GM12873 (cell line): ENCODE results near the gene CABYR.

ENCODE experiments used
- TF ChIP-seq, protein P1 (sequence below): IDR thresholded peaks from 2 replicates; pipeline ENCODE4 v1.5.1; 2012; ENCODE audit warnings: low read depth, mild to moderate bottlenecking, moderate library complexity, low read length, control low read depth; ENCODE audit not compliant: insufficient read depth; ENCODE audit errors: missing control alignments

The CABYR gene, protein sequence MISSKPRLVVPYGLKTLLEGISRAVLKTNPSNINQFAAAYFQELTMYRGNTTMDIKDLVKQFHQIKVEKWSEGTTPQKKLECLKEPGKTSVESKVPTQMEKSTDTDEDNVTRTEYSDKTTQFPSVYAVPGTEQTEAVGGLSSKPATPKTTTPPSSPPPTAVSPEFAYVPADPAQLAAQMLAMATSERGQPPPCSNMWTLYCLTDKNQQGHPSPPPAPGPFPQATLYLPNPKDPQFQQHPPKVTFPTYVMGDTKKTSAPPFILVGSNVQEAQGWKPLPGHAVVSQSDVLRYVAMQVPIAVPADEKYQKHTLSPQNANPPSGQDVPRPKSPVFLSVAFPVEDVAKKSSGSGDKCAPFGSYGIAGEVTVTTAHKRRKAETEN

DNA sequence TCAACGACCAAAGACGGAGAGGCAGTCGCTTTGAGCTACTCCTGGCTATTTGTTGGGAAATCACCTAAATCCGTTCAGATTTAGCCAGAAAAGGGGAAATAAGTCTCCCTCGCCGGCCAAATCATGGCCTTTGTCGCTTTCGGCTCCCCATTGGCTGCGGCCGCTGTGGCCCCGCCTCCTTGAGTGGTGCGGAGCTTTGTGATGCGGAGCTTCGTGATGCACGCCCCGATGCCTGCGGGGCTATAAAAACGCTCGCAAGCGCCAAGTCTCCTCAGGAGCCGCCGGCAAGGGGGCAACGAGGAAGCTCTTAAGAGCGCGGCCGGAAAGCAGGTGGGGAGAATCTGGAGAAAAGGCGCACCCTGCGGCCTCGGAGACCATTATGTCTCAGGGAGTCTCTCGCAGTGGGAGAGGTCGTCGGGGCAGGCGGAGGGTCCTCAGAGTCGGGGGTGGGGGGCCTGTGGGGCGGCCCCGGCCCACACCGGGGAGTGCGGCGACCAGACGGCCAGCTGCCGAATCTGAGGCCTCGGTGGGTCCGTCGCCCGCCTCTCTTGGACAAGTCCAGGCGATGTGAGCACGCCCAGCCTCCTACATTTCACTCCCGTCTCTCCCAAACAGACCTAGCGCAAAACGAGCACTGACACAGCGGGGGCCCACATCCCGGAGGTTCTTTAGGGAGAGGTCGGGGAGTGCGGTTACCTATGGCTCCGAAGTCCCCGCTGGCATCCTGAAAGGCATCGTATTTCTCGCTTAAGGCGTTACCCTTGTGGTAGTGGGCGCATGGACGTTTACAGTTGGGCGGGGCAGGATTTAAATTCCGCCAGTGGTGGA is at the start of gene CABYR:
Gene CABYR (plus strand): TSS at position 274 of the 828 bp plus-strand sequence. CDS start 4,053 bp downstream, outside the sequence.
- TF ChIP-seq, protein P1, sequence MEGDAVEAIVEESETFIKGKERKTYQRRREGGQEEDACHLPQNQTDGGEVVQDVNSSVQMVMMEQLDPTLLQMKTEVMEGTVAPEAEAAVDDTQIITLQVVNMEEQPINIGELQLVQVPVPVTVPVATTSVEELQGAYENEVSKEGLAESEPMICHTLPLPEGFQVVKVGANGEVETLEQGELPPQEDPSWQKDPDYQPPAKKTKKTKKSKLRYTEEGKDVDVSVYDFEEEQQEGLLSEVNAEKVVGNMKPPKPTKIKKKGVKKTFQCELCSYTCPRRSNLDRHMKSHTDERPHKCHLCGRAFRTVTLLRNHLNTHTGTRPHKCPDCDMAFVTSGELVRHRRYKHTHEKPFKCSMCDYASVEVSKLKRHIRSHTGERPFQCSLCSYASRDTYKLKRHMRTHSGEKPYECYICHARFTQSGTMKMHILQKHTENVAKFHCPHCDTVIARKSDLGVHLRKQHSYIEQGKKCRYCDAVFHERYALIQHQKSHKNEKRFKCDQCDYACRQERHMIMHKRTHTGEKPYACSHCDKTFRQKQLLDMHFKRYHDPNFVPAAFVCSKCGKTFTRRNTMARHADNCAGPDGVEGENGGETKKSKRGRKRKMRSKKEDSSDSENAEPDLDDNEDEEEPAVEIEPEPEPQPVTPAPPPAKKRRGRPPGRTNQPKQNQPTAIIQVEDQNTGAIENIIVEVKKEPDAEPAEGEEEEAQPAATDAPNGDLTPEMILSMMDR: no peak

DNA sequence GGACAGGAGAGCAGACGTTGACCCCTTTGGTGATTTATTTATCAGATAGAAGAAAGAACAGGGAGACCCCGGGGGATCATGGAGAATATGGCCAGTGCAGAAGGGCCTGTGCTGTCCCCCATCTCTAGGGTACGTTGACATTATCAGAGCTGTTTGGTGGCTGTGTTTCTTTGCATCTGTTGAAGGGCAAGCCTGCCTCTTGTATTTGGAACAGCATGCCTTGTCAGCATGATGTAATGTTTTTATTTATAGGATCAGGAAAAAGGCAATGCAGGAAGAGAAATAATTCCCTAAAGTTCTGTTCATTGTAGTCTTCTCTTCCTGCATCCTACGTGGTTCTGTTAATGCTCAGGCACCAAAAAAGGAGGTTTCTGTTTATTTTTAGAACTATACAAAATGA is 49.8 kb upstream of the CABYR start:
- TF ChIP-seq, protein P1: no peak

DNA sequence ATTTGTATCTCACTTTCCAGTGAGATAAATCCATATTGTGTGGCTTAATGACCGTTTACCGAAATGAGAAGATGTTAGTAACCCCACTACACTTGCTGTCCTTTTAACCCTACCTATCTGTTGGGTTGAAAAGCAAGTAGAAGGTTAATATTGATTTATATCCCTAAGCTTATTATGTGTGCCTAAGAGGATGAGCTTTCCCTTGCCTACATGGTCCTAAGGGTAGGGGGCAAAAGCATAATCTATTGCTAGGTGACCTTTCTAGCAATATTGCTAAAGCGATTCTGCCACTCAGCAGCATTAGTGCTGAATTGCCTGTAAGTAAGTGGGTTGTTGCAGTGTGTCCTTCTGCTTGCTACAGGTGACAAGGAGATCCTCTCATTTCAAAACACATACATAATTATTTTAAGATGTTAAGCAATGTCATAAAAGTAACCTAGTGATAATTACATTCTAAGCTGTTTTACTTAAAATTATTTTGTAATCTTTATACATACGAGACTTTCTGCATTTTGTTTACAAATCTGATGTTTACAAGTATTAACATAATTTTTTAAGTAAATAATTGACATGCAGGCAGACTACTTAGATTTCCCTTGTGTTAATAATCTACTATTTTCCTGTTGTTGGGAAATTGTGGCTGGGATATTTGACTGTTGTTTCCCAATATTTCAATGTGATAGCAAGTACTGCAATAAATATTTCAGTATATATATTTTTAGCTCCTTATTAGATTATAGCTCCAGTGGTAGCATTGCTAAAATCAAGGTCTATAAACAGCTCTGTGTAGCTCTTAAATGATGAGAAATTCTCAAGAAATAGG is 49.1 kb upstream of the CABYR start:
- TF ChIP-seq, protein P1: no peak

DNA sequence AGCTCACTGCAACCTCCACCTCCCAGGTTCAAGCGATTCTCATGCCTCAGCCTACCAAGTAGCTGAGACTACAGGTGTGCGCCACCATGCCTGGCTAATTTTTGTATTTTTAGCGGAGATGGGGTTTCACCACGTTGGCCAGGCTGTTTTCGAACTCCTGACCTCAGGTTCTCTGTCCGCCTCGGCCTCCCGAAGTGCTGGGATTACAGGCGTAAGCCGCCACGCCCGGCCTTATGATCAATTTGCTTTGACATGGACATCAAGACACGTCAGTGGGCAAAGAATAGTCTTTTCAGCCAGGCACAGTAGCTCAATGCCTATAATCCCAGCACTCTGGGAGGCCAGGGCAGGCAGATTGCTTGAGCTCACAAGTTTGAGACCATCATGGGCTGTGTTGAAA is 48.0 kb upstream of the CABYR start:
- TF ChIP-seq, protein P1: no peak

DNA sequence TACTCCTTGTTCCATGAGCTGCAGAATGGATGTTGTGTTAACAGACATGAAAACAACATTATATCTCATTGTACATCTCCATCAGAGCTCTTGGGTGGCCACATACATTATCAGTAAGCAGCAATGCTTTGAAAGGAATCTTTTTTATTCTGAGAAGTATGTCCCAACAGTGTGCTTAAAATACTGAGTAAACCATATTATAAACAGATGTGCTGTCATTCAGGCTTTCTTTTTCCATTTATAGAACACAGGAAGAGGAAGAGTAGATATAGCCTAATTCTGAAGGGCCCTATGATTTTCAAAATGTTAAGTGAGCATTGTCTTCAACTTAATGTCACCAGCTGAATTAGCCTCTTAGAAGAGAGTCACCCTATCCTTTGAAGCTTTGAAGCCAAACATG is 44.3 kb upstream of the CABYR start:
- TF ChIP-seq, protein P1: no peak

DNA sequence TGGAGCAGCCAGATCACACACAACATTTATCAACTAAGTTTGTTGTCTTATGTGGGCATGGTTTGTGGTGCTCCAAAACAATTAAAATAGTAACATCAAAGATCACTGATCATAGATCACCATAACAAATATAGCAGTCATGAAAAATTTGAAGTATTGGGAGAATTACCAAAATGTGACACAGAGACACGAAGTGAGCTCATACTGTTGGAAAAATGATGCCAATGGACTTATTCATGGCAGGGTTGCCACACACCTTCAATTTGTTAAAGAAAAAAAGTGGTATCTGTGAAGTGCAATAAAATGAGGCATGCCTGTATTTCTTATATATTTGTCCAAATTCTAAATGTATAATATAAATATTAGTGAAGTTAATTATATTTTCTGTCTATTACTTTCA is 42.9 kb upstream of the CABYR start:
- TF ChIP-seq, protein P1: no peak

DNA sequence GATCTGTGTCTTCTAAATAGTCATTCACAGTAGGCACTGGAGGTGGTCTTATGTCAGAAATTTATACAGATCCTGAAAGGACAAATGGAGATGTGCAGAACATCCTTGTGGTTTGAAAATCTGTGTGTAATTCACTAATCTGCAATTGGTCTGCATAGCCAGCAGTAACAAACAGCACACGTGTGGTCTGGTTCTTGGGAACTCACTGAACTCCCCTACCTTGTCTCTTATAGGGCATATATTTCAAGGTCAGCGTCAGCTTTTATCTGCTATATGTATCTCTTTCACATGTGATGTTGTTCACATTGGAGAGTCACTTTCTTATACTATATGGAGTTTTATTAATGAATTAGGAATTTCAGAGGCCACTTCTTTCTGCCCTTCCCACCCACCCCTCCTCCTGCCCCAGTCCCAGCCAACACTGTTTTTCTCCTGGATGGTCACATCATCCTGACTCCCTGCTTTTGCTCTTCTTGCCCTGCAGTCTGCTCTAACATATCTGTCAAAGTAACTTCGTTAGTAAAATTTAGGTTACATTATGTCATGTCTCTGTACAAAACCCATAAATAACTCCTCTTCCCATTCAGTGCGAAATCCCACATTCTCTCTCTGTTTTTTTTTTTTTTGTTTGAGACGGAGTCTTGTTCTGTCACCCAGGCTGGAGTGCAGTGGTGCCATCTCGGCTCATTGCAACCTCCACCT is 35.4 kb upstream of the CABYR start:
- TF ChIP-seq, protein P1: no peak
